GM18507 (cell line): ENCODE measurements around the gene MAP3K14.

ENCODE experiments used
- DNase-seq: peaks from one replicate; pipeline ENCODE4 v3.0.0; 2011; ENCODE audit warnings: low read depth; ENCODE audit not compliant: insufficient read length; ENCODE audit errors: extremely low spot score
- FAIRE-seq: peaks from 2 replicates; lab custom pipeline; 2011; peaks lifted over from hg19 to GRCh38; lab: Jason Lieb, UNC

MAP3K14 gene

DNA sequence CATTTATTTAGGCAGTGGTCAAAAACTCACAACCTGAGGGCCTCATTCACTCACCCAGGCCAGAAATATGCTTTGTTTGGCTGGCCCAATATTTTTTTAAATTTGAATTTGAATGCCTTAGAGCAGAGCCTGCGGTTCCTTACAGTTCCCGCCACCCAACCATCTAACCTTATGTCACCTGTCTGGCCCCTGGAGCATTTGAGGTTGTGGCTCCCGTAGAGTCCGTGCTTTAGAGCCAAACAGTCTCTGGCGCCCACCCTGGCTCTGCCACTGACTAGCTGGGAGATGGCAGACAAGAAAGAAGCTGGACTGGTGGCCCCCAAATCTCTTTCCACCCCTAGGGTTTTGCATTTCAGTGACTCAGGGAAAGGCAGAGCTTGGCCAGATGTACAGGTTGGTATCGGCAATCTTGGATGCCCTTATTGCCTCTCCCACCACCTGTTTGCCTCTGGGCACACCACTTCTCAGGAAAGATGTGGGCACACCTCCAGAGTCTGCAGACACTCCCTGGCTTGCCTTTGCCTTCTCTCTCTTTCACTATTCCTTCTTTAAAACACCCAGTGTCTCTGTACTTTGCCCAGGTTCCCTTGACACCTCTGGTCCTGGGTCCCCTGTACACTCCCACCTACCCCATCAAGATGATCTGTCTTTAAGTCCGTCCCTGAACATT lies 1.9 kb upstream of the MAP3K14 start:
- DNase-seq (no peak), FAIRE-seq (no peak)

DNA sequence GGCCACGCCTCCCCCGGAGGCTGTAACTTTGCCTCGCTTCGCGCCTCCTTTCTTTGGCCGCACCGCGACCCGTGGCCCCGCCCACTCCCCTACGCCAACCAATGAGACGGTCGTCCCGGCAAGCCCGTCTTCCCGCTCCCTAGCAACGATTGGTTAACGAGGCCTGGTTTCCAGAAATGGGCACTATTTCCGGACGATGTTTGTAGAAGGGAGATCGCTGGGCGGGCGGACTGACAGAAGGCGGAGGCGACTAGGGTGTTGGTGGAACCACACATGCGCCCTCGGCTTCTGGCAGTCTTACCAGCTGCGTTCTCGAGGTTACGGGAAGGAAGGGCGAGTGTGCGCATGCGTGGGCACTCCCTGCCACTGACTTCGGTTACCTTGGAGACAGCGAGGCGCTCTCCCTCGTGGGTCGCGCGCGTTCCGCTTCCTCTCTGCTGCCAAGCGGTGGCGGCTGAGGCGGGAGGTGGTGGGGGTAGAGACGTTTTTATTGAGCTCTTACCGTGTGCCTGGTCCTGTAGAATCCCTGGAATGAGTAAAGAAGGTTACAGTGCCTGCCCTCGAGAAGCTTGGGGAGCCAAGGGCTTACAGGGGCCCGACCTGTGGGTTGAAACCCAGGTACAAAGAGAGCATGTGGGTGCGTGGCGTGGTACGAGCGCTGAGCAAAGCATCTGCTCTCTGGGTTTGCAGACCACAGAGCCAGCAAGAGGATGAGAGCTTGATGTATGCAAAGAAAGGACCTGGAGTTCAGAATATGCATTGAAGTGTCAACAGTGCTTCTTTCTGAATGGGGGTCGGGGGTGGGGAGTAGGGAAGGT lies 500 bp upstream of the MAP3K14 start:
- FAIRE-seq (peak; percentile 99), DNase-seq (peak; percentile 92)

GRCh38 chr17:45315648-45316433 lies 979 bp downstream of the MAP3K14 start:
- DNase-seq, result no peak
- FAIRE-seq, result no peak

DNA sequence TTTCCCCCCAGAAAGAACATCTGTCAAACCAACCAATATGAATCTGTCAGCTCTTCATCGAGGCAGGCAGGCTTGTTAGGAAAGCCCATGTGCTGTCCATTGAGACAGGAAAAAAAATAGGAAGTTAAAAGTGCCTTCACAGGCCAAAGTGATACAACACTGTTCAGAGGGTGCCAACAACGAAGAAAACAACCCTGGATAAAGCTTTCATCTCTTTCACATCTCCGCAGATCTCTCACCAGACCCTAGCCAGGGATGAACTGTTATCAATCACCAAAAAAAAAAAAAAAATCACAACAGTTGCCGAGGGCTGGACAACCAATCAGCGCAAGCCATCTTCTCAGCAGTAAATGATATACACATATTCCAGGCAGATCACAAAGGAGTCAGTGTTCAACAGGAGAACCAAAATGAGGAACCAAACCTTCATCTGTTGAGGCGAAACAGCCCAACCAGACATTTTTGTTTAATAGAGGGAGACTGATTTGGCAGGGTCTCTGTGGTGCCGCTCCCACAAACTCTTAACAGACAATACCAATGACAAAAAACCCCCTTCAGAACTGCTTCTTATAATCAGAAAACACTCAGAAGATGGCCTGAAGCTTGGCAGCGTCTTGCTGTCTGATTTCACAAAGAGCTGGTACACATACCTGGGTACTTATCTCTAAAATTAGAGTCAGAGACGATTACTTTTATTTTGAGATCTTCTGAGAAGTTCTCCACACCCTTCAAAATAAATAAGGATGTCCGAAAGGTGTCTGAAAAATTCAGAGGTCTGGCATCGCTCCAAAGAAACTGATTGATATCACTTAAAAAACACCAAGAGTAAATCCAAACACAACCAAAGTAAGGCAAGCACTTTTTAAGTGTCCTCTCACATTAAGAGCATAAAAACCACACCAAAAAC lies 1.8 kb downstream of the MAP3K14 start:
- FAIRE-seq (no peak), DNase-seq (no peak)

- FAIRE-seq (peak; percentile 83), DNase-seq (no peak)
Measured at GRCh38 chr17:45313996-45314740, 2.7 kb downstream of the MAP3K14 start.

DNA sequence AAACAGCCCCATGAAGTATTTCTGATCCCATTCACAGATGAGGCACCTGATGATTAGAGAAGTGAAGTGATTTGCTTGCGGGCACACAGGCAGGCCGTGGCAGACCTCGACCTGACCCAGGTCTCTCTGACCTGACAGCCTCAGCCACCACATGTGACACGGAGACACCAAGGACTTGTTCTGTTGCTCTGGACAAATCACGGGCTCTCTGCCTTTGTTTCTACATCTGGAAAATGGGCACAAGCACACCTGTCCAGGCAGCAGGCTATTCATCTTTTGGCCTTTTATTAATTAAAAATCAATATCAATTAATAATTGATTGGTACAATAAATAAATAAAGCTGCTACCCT lies 3.4 kb downstream of the MAP3K14 start:
- peak; percentile 63 for FAIRE-seq

DNA sequence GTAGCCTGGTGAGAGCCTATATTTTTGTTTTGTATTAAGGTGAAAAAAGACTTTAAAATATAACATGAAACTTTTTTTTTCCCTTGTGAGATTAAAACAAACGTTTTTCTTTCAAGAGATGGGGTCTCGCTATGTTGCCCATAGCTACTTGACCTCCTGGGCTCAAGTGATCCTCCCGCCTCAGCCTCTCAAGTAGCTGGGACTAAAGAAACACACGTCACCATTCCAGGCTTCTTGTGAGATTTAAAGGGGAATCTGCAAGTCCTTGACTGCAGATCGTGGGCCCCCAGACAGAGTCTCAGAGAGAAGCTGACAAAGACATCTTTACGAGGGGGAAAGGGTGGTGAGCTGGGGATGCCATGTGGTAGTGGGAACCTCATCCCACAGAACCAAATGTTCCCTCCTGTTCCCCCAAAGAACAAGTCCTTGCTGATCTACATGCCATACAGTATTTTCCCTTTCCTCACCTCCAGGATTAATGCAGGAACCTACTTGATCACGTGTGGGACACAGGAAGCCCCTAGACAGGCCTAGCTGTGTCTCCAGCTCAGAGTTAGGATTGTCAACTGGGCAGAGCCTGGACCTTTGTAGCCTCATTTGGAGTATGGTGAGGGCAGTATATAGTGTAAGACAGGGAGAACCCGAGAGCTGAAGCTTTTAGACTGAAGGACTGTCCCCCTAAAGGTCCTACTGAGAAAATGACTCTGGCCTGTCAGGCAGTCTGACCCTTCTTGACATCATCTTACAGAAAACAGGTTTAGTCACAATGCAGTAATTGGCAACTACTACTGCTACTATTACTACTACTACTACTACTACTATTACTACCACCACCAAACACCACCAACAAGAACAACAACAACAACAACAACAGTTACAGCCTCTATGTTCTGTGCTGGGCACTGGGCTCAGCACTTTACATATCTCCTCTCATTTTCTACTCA lies 4.1 kb downstream of the MAP3K14 start:
- DNase-seq, result no peak
- FAIRE-seq, result peak; percentile 12

More for the DNA sequence above, 3.4 kb downstream of the MAP3K14 start:
- DNase-seq, result no peak

- FAIRE-seq (peak; percentile 98), DNase-seq (no peak)
Measured at GRCh38 chr17:45311760-45312476, 4.9 kb downstream of the MAP3K14 start.

GRCh38 chr17:45311401-45311759 lies 5.4 kb downstream of the MAP3K14 start:
- FAIRE-seq, result no peak
- no peak for DNase-seq

GRCh38 chr17:45310380-45311324 lies 6.2 kb downstream of the MAP3K14 start:
- DNase-seq (no peak), FAIRE-seq (no peak)

GRCh38 chr17:45309400-45309799 lies 7.4 kb downstream of the MAP3K14 start:
- DNase-seq, result no peak
- FAIRE-seq, result no peak

- FAIRE-seq, result no peak
Measured at GRCh38 chr17:45308840-45309239, 8.0 kb downstream of the MAP3K14 start.

DNA sequence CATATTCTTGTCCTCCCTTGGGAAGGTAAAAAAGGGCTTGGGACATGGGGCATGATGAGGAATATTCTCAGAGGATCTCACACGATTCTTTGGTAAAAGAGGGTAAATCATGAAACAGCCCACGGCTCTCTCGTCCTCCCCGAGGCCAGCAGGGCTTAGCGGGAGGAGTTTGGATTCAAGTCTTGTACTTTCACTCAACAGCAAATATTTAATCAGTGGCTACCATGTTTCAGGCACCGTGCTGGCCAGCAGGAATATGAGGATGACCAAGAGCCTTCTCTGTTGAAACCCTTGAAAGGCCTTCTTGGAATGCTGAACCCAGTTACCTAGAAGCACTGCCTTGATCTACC lies 8.8 kb downstream of the MAP3K14 start:
- DNase-seq (no peak), FAIRE-seq (no peak)

More at GRCh38 chr17:45308840-45309239, 8.0 kb downstream of the MAP3K14 start:
- no peak for DNase-seq

- FAIRE-seq, result peak; percentile 83
Measured at GRCh38 chr17:45307290-45308015, 9.4 kb downstream of the MAP3K14 start.

DNA sequence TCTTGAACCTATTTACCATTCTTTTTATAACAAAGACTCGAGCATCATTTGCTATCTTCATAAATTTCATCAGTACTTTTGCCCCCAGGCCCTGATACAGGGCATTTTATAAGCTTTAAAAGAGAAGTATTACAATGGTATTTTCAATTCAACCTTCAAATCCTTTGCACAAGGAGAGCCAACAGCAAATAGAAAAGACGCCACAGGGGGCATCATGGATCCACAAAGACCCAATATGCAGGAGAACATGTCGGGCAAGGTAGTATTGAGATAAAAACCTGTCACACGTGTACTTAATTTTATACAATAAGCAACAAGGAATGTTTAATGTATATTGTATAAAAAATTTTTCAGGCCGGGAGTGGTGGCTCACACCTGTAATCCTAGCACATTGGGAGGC lies 10.2 kb downstream of the MAP3K14 start:
- FAIRE-seq (no peak), DNase-seq (no peak)

More at GRCh38 chr17:45307290-45308015, 9.4 kb downstream of the MAP3K14 start:
- no peak for DNase-seq
